Measurements from ENCODE around the gene CASQ2.

- no peak for TF ChIP-seq POLR2A (IDR thresholded peaks at IDR 0.05)
- no peak for TF ChIP-seq CTCF (IDR thresholded peaks at IDR 0.05)
- TF ChIP-seq EP300 (IDR thresholded peaks at IDR 0.05) = no peak
Observed at GRCh38 chr1:115682792-115683191, 85.7 kb downstream of the CASQ2 start.
